ENCODE measurements around the gene LRP1B.
"Not testable (repeated sequence)": the region's sequence is repeated elsewhere in the genome, so short reads cannot be mapped to it uniquely, and the experiment has no call there.

The LRP1B gene

GRCh38 chr2:140496714-140497113 lies 1634.1 kb downstream of the LRP1B start:
- no peak for FAIRE-seq

GRCh38 chr2:140491876-140492275 lies 1638.9 kb downstream of the LRP1B start:
- no peak for FAIRE-seq

DNA sequence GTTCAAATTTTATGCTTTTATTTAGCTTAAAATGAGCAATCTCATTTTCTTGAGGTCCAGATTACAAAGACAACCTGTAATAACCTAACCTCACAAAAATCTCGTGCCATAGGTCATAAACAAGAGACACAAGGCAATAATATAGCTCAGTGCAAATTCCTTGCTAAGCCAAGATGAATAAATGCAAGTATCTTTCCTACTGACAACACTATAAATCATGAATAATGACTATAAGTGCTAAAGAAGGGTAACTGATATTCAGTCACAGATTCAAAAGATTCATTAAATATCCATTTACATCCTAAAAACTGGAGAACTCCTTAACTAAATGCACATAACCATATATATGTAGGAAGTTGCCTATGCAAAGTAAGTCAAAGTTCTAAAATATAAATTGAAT lies 1641.6 kb downstream of the LRP1B start:
- no peak for FAIRE-seq

DNA sequence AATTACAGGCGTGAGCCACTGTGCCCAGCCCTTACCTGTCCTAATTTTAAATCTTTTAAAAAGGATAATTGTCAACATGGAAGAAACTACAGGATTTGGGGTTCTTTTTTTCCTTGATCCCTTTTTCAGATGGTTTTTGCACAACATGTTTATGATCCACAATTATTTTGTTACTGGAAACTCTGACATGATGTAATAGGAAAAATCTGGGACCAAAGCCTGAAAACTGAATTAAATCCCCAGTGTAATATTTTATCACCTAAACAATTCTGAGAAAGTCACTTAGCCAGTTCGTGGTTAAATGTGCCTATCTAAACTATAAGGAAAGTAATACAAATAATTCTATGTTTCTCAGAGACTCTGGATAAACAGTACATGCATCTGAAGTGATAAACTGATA lies 1649.7 kb downstream of the LRP1B start:
- FAIRE-seq = no peak

- FAIRE-seq = no peak
These were observed 1657.0 kb downstream of the LRP1B start for GRCh38 chr2:140473851-140474250.

DNA sequence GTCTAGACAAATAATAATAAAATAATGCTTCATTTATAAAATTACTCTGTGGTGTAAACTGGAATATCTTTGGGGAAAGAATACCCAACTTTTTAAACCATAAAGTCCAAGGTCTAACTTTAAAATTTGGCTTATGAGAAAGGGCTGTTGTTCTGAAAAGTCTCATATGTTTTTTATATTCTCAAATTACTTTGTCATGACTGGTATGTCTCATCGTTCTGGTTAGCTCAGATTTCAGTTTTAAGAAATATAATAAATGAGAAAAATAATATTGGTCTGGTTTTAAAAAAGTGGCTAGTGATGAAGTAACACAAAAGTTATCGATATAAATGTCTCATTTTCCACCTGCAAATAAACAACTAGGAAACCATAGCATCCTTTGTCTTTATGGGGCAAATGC lies 1658.1 kb downstream of the LRP1B start:
- FAIRE-seq = no peak

GRCh38 chr2:140465301-140465700 lies 1665.5 kb downstream of the LRP1B start:
- no peak for FAIRE-seq

DNA sequence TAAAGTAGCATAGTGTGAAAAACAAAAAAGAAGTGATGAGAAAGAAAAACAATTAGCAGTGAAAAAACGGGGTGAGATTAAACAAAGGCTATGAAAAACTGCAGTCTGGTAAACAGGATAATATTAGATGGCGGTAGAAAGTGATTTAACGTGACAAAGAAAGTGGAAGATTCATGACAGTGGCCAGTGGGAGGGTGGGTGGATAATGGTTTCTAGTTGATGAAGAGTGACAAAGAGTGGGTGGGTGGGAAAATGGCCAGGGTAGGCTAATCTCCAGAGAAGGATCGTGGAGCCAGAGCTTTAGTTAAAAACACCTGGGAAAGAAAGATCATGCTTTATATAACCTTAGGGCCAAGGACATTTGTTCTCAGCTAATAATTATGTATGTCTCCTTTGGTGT lies 1667.8 kb downstream of the LRP1B start:
- FAIRE-seq = no peak

- FAIRE-seq = no peak
These were observed 1673.3 kb downstream of the LRP1B start for GRCh38 chr2:140457483-140457882.

- FAIRE-seq = no peak
These were observed 1675.5 kb downstream of the LRP1B start for GRCh38 chr2:140455315-140455714.

DNA sequence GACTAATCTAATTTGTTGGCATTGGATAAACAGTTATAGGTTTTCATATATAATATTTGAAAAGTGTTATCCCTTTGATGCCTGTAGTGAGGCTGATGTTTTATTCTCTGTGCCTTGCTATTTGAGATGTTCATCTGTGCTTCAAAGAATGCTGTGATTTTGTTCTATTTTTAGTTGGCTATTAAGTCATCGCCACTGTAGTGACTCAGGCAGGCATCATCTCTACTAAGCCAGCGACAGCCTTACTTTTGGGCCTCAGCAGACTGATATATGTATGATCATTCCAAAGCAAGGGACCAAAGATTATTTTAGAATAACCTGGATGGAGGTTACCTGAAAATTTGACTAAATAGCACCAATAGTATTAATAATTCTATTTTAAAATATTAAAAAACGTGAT lies 1676.1 kb downstream of the LRP1B start:
- no peak for FAIRE-seq

GRCh38 chr2:140451324-140451723 lies 1679.5 kb downstream of the LRP1B start:
- no peak for FAIRE-seq

- no peak for FAIRE-seq
These were observed 1688.5 kb downstream of the LRP1B start for GRCh38 chr2:140442319-140442718.

DNA sequence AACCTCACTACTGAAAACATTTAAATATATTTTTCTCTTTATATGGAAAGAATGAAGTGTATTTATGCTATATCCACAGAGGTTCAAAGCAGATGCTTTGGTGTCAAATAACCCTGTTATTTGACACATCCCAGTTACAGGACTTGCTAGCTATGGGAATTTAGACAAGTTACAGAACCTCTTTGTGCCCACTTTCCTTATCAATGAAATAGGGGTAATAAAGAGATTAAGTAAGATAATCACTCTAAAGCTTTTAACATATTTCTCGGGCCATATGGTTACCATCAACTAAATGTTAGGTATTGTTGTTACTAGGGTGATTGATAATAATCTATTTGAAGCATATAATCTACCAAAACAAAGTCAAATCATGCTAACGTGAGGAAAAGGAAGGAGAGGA lies 1690.0 kb downstream of the LRP1B start:
- no peak for FAIRE-seq

GRCh38 chr2:140436936-140437335 lies 1693.9 kb downstream of the LRP1B start:
- FAIRE-seq = no peak

GRCh38 chr2:140427033-140427432 lies 1703.8 kb downstream of the LRP1B start:
- FAIRE-seq = not testable (repeated sequence)

DNA sequence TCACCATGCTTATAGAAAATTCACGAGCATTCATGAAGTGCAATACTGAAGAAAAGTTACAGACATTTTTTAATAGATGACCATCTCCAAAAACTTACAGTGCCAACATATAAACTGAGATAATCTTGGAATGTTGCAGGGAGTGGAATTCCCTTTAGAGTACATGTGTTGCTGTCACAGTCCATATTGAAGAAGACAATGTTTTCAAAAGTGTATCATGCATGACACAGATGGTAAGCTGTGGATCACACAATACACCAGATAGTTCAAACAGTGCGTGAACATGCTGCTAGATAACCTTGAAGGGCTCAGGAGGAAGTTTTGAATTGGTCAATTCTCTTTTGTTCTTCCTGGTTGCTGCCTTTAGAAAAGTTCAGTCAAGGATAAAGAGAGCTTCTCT lies 1706.3 kb downstream of the LRP1B start:
- FAIRE-seq = no peak

GRCh38 chr2:140422759-140423158 lies 1708.1 kb downstream of the LRP1B start:
- FAIRE-seq = no peak

- FAIRE-seq = no peak
These were observed 1713.3 kb downstream of the LRP1B start for GRCh38 chr2:140417504-140417903.

DNA sequence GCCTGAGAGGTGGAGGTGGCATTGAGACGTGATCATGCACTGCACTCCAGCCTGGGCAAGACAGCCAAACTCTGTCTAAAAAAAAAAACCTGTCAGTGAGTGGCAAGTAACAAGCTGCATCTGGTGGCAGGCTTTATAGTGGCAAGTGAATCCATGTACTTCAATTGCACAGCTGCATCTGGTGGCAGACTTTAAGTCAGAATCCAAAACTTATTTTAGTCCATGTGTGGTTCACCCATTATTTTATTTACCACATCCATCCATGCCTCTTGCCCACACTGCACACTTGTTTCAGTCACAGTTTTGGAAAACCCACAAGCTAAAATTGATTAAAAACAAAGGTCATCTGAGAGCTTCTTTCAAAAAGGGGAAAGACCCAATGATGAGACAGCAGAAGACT lies 1714.2 kb downstream of the LRP1B start:
- no peak for FAIRE-seq

DNA sequence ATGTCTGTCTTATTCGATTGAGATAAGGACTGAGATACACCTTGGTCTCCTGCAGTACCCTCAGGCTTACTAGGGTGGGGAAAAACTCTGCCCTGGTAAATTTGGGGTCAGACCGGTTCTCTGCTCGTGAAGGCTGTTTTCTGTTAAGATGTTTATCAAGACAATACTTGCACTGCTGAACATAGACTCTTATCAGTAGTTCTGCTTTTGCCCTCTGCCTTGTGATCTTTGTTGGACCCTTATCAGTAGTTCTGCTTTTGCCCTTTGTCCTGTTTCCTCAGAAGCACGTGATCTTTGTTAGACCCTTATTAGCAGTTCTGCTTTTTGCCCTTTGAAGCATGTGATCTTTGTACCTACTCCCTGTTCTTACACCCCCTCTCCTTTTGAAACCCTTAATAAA lies 1715.8 kb downstream of the LRP1B start:
- not testable (repeated sequence) for FAIRE-seq

DNA sequence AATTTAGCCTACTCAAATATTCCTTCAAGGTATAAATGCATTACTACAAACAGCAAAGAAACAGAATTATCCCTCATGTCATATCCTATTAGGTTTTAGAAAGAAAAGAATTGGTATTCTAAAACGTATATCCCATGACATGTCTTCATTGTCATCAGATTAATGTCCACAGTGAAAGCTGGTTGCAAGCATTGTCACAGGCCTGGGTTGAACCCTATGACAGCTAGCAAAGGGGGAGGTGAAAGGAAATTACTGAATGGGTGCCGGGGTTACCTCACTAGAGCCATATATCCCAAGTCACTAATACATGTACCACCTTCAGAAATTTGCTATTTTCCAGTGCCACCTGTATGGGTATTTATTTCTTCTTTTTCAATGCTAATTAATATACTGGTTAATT lies 1720.1 kb downstream of the LRP1B start:
- no peak for FAIRE-seq

- FAIRE-seq = no peak
These were observed 1729.8 kb downstream of the LRP1B start for GRCh38 chr2:140401056-140401455.

DNA sequence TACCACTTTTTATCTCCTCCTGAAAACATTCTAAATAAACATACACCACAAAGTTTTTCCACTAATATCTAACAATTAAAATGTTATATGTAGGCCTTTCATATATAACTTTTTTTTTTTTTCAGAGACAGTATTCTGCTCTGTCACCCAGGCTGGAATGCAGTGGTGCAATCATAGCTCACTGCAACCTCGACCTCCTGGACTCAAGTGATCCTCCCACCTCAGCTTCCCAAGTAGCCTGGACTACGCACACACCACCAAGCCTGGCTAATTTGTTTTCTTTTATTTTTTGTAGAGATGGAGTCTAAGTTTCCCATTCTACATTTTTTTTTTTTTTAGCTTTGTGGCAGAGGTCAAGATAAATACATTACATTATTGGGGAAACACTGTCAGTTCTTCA lies 1738.0 kb downstream of the LRP1B start:
- FAIRE-seq = no peak

DNA sequence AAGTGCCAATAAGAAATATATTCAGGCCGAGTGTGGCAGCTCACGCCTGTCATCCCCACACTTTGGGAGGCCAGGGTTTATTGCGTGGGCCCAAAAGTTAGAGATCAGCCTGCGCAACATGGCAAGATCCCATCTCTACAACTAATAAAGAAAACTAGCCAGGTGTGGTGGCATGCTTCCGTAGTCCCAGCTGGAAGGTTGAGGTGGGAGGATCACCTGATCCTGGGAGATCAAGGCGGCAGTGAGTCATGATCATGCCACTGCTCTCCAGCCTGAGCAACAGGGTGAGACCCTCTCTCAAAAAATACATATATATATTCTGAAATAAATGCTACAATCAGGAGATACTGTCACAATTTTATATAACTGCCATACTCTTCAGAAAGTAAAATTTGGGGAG lies 1745.9 kb downstream of the LRP1B start:
- no peak for FAIRE-seq

DNA sequence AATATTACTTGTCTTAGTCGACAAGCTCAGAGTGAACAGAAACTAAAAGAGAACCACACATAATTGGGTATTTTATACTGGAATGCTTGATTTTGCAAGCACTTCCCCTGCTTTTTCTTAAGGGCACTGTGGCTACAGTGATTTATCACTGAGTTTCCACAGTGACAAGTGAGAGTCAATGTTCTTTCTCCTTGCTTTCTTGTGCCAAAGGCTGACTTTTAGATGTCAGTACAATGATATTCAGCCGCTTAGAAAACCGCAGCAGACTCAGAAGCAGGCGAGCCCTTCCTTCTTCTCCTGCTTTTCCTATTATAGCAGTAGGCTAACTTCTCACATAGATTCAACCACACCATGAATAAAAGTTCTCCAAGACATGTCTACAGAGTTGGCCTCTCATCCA lies 1747.0 kb downstream of the LRP1B start:
- FAIRE-seq = no peak
